GM19372 (cell line): ENCODE data around the gene TOB1.

Experiments
- ATAC-seq: cut with Tn5 transposase; IDR thresholded peaks from one replicate; pipeline ENCODE4 v1.9.1; 2021; ENCODE audit warnings: mild to moderate bottlenecking, low read depth, moderate library complexity; ENCODE audit not compliant: unreplicated experiment

Gene TOB1

GRCh38 chr17:50866261-50866949, at the start of gene TOB1:
Gene TOB1, minus strand, starts transcription at chr17:50866354. Its CDS starts 2,337 bp downstream, at chr17:50864017.
- ATAC-seq = peak; percentile 57

GRCh38 chr17:50914505-50915063, 48.4 kb upstream of the TOB1 start:
- no peak for ATAC-seq

- no peak for ATAC-seq
These were observed 47.0 kb upstream of the TOB1 start for GRCh38 chr17:50913120-50913519.

GRCh38 chr17:50911890-50912289, 45.7 kb upstream of the TOB1 start:
- no peak for ATAC-seq

GRCh38 chr17:50911450-50911849, 45.3 kb upstream of the TOB1 start:
- ATAC-seq = no peak

GRCh38 chr17:50909765-50910605, 43.8 kb upstream of the TOB1 start:
- no peak for ATAC-seq

GRCh38 chr17:50908860-50909764, 43.0 kb upstream of the TOB1 start:
- ATAC-seq = no peak

- ATAC-seq = no peak
These were observed 42.1 kb upstream of the TOB1 start for GRCh38 chr17:50908140-50908859.

- ATAC-seq = no peak
These were observed 40.3 kb upstream of the TOB1 start for GRCh38 chr17:50906443-50906842.

- no peak for ATAC-seq
These were observed 39.3 kb upstream of the TOB1 start for GRCh38 chr17:50905460-50905803.

GRCh38 chr17:50904518-50905459, 38.6 kb upstream of the TOB1 start:
- ATAC-seq = no peak

- no peak for ATAC-seq
These were observed 37.7 kb upstream of the TOB1 start for GRCh38 chr17:50903604-50904517.

- no peak for ATAC-seq
These were observed 36.5 kb upstream of the TOB1 start for GRCh38 chr17:50902372-50903353.

- ATAC-seq = no peak
These were observed 34.3 kb upstream of the TOB1 start for GRCh38 chr17:50900383-50900892.

- ATAC-seq = no peak
These were observed 33.6 kb upstream of the TOB1 start for GRCh38 chr17:50899559-50900319.

- no peak for ATAC-seq
These were observed 32.9 kb upstream of the TOB1 start for GRCh38 chr17:50899005-50899460.
